ENCODE data around the gene LRFN5. TPM values are rescaled to one million over a fixed set of nuclear protein-coding genes. Genes with fewer than 3 reads are reported as not detected.

The LRFN5 gene
- polyA plus RNA-seq, 1 of the 3 experiments (the other 2 are of a cell fraction) = not detected

- TF ChIP-seq IRF3 (IDR thresholded peaks at IDR 0.05; ENCODE audit: low read depth, low read length) = no peak
Observed at GRCh38 chr14:41773536-41774279, 167.0 kb downstream of the LRFN5 start (continued).

DNA sequence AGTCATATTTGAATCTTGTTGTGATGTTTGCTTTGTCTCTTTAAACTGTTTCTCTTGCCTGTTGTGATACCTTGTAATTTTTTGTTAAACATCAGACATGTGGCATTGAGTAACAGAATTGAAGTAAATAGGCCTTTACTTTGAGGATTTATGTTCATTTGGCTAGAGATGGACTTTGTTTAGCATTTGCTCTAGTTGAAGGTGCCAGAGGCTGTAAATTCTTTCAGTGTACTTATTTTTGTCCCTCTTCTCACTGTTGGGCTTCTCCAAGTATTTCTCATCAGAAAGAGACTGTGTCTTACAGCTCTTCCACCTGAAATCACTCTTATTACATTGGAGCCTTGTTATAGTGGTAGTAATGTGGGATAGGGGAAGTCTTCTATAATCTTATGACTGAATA, 175.8 kb downstream of the LRFN5 start:
- no peak for DNase-seq
- POLR2A ChIA-PET = no interaction called here
- Histone ChIP-seq H3F3A (replicated peaks; ENCODE audit: insufficient read depth) (no peaks in the 10 kb centered on the region), H3K79me2 (ENCODE audit: insufficient read depth) (no peaks in the 10 kb centered on the region), H3K36me3 (replicated peaks in 1 of 2; ENCODE audit: control insufficient read depth in 1 of 2, insufficient read depth in 2 of 2, low read length in 1 of 2) (no peaks in the 10 kb centered on the region), H3K4me1 (ENCODE audit: control insufficient read depth in 1 of 2, insufficient read depth in 2 of 2, low read depth in 1 of 2, low read length in 1 of 2) (no peaks in the 10 kb centered on the region), H3K9me2 (no peaks in the 10 kb centered on the region), H3K9ac (no peak overlapping the region), H3K27me3 (ENCODE audit: insufficient read depth) (no peaks in the 10 kb centered on the region), H3K4me3 (ENCODE audit: low read depth in 2 of 2, low read length in 1 of 2) (no peak overlapping the region), H3K9me3 (no peaks in the 10 kb centered on the region), H2AFZ (ENCODE audit: low read depth) (no peak overlapping the region), H3K27ac (ENCODE audit: low read depth in 2 of 2, low read length in 1 of 2) (no peak overlapping the region), H3K4me2 (no peak overlapping the region), H4K20me1 (ENCODE audit: insufficient read depth) (no peaks in the 10 kb centered on the region)
- CTCF ChIA-PET = no interaction called here
- TF ChIP-seq TAF1 (IDR thresholded peaks at IDR 0.05; ENCODE audit: borderline replicate concordance, low read depth, low read length) = no peak
- no peak for TF ChIP-seq RCOR1 (IDR thresholded peaks at IDR 0.05; ENCODE audit: low read length)
- no peak for TF ChIP-seq JUND (IDR thresholded peaks at IDR 0.05)

- no peaks in the 10 kb centered on the region for H3F3A ChIP-seq (replicated peaks; ENCODE audit: insufficient read depth)
- ChIA-PET POLR2A (no interaction called here), CTCF (no interaction called here)
- no peaks in the 10 kb centered on the region for H3K9me2 ChIP-seq
- no peak for DNase-seq
- 13% methylated on average over 2 of the region's 2 CpGs for WGBS (ENCODE audit: low lambda C conversion rate)
- H3K4me2 ChIP-seq = no peak overlapping the region
- no peak overlapping the region for H3K9ac ChIP-seq
- no peaks in the 10 kb centered on the region for H3K36me3 ChIP-seq (replicated peaks in 1 of 2; ENCODE audit: control insufficient read depth in 1 of 2, insufficient read depth in 2 of 2, low read length in 1 of 2)
- no peaks in the 10 kb centered on the region for H3K9me3 ChIP-seq
- no peak overlapping the region for H3K4me3 ChIP-seq (ENCODE audit: low read depth in 2 of 2, low read length in 1 of 2)
- H3K27ac ChIP-seq (ENCODE audit: low read depth in 2 of 2, low read length in 1 of 2) = no peak overlapping the region
- no peak overlapping the region for H2AFZ ChIP-seq (ENCODE audit: low read depth)
- H3K27me3 ChIP-seq (ENCODE audit: insufficient read depth) = no peaks in the 10 kb centered on the region
- H4K20me1 ChIP-seq (ENCODE audit: insufficient read depth) = no peaks in the 10 kb centered on the region
- H3K4me1 ChIP-seq (ENCODE audit: control insufficient read depth in 1 of 2, insufficient read depth in 2 of 2, low read depth in 1 of 2, low read length in 1 of 2) = no peaks in the 10 kb centered on the region
- H3K79me2 ChIP-seq (ENCODE audit: insufficient read depth) = no peaks in the 10 kb centered on the region
- TF ChIP-seq GABPA (IDR thresholded peaks at IDR 0.05; ENCODE audit: low read depth) (no peak), NRF1 (IDR thresholded peaks at IDR 0.05; ENCODE audit: low read depth, low read length) (no peak), FOSL2 (IDR thresholded peaks at IDR 0.05; ENCODE audit: borderline replicate concordance, low read depth) (no peak), POLR2AphosphoS5 (IDR thresholded peaks at IDR 0.05; ENCODE audit: low read depth, low read length) (no peak), TEAD4 (IDR thresholded peaks at IDR 0.05; ENCODE audit: borderline replicate concordance, insufficient read depth) (no peak), FOXJ3 (CRISPR knock-in tag; IDR thresholded peaks at IDR 0.05) (no peak), RXRA (IDR thresholded peaks at IDR 0.05; ENCODE audit: borderline replicate concordance, low read depth) (no peak), EZH2phosphoT487 (IDR thresholded peaks at IDR 0.05; ENCODE audit: borderline replicate concordance, low read depth) (no peak), NFIC (IDR thresholded peaks at IDR 0.05; ENCODE audit: borderline replicate concordance) (no peak), MXI1 (IDR thresholded peaks at IDR 0.05; ENCODE audit: low read depth, low read length) (no peak), TCF12 (IDR thresholded peaks at IDR 0.05) (no peak), CHD2 (IDR thresholded peaks at IDR 0.05; ENCODE audit: low read length, partially characterized antibody) (no peak), RAD21 (IDR thresholded peaks at IDR 0.05; ENCODE audit: low read length) (no peak), SMC3 (IDR thresholded peaks at IDR 0.05; ENCODE audit: low read depth, low read length) (no peak), FOXM1 (IDR thresholded peaks at IDR 0.05; ENCODE audit: low read depth) (no peak), JUND (IDR thresholded peaks at IDR 0.05) (no peak)
- TF ChIP-seq, protein P1, sequence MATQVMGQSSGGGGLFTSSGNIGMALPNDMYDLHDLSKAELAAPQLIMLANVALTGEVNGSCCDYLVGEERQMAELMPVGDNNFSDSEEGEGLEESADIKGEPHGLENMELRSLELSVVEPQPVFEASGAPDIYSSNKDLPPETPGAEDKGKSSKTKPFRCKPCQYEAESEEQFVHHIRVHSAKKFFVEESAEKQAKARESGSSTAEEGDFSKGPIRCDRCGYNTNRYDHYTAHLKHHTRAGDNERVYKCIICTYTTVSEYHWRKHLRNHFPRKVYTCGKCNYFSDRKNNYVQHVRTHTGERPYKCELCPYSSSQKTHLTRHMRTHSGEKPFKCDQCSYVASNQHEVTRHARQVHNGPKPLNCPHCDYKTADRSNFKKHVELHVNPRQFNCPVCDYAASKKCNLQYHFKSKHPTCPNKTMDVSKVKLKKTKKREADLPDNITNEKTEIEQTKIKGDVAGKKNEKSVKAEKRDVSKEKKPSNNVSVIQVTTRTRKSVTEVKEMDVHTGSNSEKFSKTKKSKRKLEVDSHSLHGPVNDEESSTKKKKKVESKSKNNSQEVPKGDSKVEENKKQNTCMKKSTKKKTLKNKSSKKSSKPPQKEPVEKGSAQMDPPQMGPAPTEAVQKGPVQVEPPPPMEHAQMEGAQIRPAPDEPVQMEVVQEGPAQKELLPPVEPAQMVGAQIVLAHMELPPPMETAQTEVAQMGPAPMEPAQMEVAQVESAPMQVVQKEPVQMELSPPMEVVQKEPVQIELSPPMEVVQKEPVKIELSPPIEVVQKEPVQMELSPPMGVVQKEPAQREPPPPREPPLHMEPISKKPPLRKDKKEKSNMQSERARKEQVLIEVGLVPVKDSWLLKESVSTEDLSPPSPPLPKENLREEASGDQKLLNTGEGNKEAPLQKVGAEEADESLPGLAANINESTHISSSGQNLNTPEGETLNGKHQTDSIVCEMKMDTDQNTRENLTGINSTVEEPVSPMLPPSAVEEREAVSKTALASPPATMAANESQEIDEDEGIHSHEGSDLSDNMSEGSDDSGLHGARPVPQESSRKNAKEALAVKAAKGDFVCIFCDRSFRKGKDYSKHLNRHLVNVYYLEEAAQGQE (IDR thresholded peaks at IDR 0.05; ENCODE audit: low read depth, low read length) = no peak
- TF ChIP-seq, protein P2, sequence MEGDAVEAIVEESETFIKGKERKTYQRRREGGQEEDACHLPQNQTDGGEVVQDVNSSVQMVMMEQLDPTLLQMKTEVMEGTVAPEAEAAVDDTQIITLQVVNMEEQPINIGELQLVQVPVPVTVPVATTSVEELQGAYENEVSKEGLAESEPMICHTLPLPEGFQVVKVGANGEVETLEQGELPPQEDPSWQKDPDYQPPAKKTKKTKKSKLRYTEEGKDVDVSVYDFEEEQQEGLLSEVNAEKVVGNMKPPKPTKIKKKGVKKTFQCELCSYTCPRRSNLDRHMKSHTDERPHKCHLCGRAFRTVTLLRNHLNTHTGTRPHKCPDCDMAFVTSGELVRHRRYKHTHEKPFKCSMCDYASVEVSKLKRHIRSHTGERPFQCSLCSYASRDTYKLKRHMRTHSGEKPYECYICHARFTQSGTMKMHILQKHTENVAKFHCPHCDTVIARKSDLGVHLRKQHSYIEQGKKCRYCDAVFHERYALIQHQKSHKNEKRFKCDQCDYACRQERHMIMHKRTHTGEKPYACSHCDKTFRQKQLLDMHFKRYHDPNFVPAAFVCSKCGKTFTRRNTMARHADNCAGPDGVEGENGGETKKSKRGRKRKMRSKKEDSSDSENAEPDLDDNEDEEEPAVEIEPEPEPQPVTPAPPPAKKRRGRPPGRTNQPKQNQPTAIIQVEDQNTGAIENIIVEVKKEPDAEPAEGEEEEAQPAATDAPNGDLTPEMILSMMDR (IDR thresholded peaks at IDR 0.05) = no peak
Observed at GRCh38 chr14:41783403-41783802, 176.7 kb downstream of the LRFN5 start.

All from SK-N-SH (cell line).